ENCODE data around the gene EMILIN1.
A peak's percentile ranks its signal among the peaks of the same experiment; 100 is the strongest.

EMILIN1 gene

GRCh38 chr2:27131429-27131828 lies 53.0 kb downstream of the EMILIN1 start:
- TF ChIP-seq BACH2 (CRISPR knock-in tag; IDR thresholded peaks at IDR 0.05; ENCODE audit: borderline replicate concordance) (no peak), ZNF70 (CRISPR knock-in tag; IDR thresholded peaks at IDR 0.05) (no peak), OSR1 (CRISPR knock-in tag; IDR thresholded peaks at IDR 0.05) (no peak), CSRNP3 (CRISPR knock-in tag; IDR thresholded peaks at IDR 0.05) (no peak), RARB (CRISPR knock-in tag; IDR thresholded peaks at IDR 0.05) (no peak), ISL1 (CRISPR knock-in tag; IDR thresholded peaks at IDR 0.05) (no peak), ESRRG (CRISPR knock-in tag; IDR thresholded peaks at IDR 0.05) (no peak), GLIS3 (CRISPR knock-in tag; IDR thresholded peaks at IDR 0.05) (no peak), TCF4 (CRISPR knock-in tag; IDR thresholded peaks at IDR 0.05; ENCODE audit: borderline replicate concordance) (no peak), ZFP3 (CRISPR knock-in tag; IDR thresholded peaks at IDR 0.05) (no peak), TOX (CRISPR knock-in tag; IDR thresholded peaks at IDR 0.05; ENCODE audit: borderline replicate concordance) (no peak)
- TF ChIP-seq, protein P1, sequence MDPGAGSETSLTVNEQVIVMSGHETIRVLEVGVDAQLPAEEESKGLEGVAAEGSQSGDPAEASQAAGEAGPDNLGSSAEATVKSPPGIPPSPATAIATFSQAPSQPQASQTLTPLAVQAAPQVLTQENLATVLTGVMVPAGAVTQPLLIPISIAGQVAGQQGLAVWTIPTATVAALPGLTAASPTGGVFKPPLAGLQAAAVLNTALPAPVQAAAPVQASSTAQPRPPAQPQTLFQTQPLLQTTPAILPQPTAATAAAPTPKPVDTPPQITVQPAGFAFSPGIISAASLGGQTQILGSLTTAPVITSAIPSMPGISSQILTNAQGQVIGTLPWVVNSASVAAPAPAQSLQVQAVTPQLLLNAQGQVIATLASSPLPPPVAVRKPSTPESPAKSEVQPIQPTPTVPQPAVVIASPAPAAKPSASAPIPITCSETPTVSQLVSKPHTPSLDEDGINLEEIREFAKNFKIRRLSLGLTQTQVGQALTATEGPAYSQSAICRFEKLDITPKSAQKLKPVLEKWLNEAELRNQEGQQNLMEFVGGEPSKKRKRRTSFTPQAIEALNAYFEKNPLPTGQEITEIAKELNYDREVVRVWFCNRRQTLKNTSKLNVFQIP (CRISPR knock-in tag; IDR thresholded peaks at IDR 0.05; ENCODE audit: borderline replicate concordance, low read depth): no peak
- ATAC-seq: no peak

DNA sequence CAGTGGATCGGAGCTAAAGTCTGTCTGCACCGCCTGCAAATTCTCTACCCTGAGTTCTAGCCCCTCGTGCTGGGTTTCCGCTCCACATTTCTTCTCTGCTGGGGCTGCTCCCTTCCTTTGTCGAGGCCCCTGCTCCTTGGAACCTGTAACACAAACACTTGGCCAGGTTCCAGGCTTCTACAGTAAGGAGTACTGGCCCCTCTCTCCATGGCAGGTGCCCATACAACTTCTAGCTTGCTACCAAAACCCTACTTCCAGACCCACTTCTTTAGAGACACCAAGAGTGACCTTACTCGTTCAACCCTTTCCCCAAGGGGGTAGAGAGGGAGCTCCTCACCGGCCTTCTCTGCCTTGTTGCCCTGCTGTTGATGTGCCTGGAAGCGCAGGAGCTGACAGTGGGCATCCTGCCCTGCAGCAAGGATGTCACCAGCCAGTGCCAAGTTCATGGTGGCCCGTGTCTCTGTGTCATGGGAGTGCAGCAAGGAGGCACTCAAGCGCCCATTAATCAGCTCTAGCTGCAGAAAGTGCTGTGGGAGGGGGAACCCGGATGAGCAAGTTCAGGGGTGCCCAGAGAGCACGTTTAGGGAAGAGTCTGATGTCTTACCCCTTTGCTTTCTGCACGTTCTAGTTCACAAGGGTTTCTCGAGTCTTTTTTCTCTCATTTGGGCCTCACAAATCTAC lies 54.9 kb downstream of the EMILIN1 start:
- no peak for TF ChIP-seq ESRRG (CRISPR knock-in tag; IDR thresholded peaks at IDR 0.05)
- peak; percentile 74; the same call in 1 of the 2 replicates for TF ChIP-seq ZFP3 (CRISPR knock-in tag; IDR thresholded peaks at IDR 0.05)
- no peak for ATAC-seq

DNA sequence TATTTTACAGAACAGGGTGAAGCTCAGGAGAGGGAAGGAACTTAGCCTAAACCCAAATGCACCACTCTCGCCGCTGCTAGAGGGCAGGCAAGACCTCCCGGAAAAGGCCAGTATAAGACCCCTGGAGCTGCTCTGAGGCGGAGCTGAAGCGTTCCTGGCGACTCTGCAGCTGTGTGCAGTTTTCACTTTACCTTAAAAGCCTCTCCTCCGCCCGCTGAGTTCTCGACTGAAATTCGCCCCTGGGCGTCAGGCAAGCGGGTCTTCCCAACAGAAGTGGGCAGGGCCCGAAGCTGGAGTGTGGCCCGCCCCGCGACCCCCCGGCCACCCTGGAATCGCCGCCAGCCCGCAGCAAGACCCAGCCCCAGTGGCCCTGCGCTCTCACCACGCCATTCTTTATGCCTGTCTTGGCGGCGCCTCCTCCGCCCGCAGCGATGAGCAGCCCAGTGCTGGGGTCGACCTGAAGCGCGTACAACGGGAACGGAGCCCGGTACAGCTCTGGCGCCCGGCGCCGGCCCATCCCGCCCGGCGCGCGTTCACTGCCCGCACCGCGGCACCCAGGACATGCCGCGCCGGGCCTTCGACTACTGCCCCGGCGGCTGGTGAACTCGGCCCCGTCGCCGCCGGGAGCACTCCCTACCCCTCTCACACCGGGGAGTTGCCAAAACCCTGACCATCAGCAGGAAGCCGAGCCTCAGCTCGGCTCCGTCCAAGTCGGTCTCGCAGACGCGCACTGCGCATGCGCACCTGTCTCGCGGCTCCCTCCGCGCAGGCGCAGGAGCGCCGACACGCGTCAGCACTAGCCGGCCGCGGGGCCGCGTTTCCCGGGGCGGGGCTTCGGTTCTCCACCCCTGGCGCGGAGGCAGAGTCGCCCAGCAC lies 55.7 kb downstream of the EMILIN1 start, which contains the start of gene PREB:
PREB (minus strand) TSS at position 732 of the 876 bp plus-strand sequence; CDS start at position 517, 215 bp downstream.
- TF ChIP-seq ZC3H10 (CRISPR knock-in tag; IDR thresholded peaks at IDR 0.05): no peak
- no peak for TF ChIP-seq ZFP30 (CRISPR knock-in tag; IDR thresholded peaks at IDR 0.05)
- no peak for TF ChIP-seq ZNF565 (CRISPR knock-in tag; conservative IDR thresholded peaks at IDR 0.05; ENCODE audit: low read depth)
- TF ChIP-seq TCF4 (CRISPR knock-in tag; IDR thresholded peaks at IDR 0.05; ENCODE audit: borderline replicate concordance): no peak
- peak; percentile 97 for ATAC-seq

GRCh38 chr2:27134781-27135477 lies 56.5 kb downstream of the EMILIN1 start:
- ATAC-seq: no peak
- TF ChIP-seq TSHZ2 (CRISPR knock-in tag; IDR thresholded peaks at IDR 0.05) (no peak), SNAI2 (CRISPR knock-in tag; IDR thresholded peaks at IDR 0.05) (no peak), BACH2 (CRISPR knock-in tag; IDR thresholded peaks at IDR 0.05; ENCODE audit: borderline replicate concordance) (no peak), OSR1 (CRISPR knock-in tag; IDR thresholded peaks at IDR 0.05) (no peak), ZC3H10 (CRISPR knock-in tag; IDR thresholded peaks at IDR 0.05) (no peak), CREB5 (CRISPR knock-in tag; IDR thresholded peaks at IDR 0.05; ENCODE audit: low read depth) (no peak)
